ENCODE data around the gene ZNF625.
"Not testable (repeated sequence)": the region's sequence is repeated elsewhere in the genome, so short reads cannot be mapped to it uniquely, and the experiment has no call there.

Gene ZNF625

DNA sequence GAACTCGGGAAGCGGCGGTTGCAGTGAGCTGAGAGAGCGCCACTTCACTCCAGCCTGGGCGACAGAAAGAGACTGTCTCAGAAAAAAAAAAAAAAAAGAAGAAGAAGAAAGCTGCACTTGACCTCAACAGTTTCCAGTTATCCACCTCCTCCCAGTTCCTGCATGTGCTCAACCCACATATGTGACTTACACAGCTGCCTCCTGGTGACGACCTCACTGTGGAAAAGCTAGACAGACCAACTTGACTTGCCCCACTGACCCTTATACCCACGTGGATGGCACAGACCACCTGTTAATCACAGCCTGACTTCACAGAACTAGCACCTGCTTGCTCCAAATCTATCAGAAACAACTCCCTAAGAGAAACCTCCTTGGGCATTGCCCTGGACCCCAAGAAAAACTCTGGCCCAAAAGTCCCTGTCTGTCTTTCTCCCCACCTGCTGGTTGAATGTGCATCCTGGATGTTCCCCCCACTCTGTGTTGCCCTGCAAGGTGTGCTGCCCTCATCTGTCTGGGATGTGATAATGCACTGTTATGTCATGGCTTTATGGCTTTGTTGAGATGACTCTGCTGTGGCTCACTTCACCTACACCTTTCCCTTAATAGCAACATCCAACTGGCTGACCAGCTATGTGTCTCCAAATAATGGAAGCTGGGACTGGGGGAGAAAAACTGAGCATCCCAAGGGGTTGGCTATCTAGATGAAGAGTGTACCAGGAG lies 19.2 kb downstream of the ZNF625 start:
- DNase-seq, result peak; percentile 44

DNA sequence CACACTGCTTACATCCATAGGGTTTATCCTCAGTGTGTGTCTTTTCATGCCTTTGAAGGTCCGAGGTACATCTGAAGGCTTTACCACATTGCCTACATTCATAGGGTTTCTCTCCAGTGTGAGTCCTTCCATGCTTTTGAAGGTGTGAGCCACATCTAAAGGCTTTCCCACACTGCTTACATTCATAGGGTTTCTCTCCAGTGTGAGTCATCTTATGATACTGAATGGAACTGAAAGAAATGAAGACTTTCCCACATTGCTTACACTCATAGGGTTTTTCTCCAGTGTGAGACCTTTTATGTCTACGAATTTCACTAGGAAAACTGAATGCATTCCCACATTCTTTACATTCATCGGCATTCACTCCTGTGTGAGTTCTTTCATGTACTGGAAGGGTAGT lies 23.5 kb downstream of the ZNF625 start:
- DNase-seq, result no peak

GRCh38 chr19:12126707-12127106 lies 29.8 kb downstream of the ZNF625 start:
- peak; percentile 25 for DNase-seq

DNA sequence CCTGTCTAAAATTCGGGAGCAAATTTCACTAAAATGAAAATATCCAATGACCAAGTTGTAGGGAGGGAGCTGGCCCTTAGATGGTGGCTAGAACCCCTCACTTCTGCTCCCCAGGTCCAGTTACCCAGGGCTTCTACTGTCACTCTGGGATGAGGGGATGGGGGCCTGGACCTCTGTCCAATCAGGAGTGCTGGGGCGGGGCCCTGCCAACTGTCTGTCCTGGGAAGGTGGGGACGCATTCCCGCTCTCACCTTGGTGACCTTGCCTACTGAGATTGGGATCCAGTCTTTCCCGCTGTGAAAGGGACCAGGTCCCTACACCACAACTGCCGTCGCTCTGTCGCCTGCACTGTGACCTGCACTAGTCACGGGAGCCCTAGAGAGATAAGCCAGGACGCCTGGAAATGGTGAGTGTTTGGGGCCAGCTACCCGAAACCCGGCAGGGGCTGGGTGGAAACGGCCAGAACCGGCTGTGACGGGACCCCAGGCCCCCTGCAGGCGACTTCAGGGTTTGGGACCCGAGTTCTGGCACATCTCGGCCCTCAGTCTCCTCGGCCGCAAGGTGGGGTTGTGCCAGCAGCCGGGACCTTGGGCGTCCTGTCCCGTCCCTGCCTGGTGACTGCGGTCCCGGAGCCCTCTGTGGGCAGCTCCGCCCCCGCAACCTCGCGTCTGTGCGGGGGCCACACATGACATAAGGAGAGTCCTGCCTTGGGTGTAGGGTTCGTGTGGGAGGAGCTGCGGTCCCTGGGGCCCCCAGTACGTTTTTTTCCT lies 39.1 kb downstream of the ZNF625 start:
- DNase-seq, result no peak

- no peak for DNase-seq
Observed at GRCh38 chr19:12113121-12113520, 43.4 kb downstream of the ZNF625 start.

- DNase-seq, result no peak
Observed at GRCh38 chr19:12112701-12113100, 43.8 kb downstream of the ZNF625 start.

- no peak for DNase-seq
Observed at GRCh38 chr19:12111943-12112637, 44.4 kb downstream of the ZNF625 start.

- no peak for DNase-seq
Observed at GRCh38 chr19:12111176-12111575, 45.4 kb downstream of the ZNF625 start.

- DNase-seq, result not testable (repeated sequence)
Observed at GRCh38 chr19:12103909-12104308, 52.6 kb downstream of the ZNF625 start.

DNA sequence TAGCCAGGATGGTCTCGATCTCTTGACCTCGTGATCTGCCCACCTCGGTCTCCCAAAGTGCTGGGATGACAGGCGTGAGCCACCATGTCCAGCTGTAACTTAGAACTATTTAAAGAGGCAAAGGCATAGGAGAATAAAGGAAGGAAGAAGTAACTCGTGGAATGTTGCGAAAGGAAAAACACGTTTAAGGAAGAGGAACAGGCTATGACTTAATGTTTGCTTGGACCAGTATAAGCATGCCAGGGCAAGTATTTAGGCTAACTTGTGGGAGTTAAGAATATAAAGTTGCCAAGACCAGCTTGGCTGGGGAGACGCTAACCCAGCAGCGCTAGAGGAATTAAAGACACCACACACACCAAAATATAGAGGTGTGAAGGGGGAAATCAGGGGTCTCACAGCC lies 58.5 kb downstream of the ZNF625 start:
- DNase-seq, result no peak

DNA sequence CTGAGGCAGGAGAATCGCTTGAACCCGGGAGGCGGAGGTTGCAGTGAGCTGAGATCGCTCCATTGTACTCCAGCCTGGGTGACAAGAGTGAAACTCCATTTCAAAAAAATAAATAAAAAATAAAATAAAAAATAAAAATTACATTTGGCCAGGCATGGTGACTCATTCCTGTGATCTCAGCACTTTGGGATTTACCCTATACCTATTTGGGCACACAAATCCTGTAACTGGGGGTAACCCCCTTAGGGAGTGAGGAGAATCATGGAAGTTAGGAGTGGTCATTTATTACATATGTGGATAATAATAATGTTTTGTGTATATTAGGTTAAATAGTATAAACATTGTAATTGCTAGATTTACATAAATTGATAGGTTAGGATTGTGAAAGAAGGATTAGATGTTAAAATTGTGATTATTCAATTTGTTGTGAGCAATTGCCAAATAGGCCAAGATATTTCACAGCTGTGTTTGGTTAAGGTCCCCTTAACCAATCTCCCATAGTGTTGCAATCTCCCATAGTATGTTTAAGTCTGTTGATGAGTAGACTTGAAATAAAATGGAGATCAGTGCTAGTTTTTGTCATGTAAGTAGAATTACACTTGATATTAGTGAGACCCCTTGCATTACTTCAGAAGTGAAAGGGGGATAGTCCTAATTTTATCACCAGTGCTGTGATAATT lies 61.3 kb downstream of the ZNF625 start:
- DNase-seq, result no peak

Data from CD4-positive, alpha-beta T cell treated with Interleukin-17A for 4 hours (primary cell).